Measurements from ENCODE around the gene AHNAK2. TPM values are rescaled to one million over a fixed set of nuclear protein-coding genes. Genes with fewer than 3 reads are reported as not detected.

AHNAK2 gene
- total and polyA plus RNA-seq, 2 of the 13 experiments (the other 11 are each of a cell fraction or from before 2014, with no cell fraction given), result 0.11 to 0.18 TPM

- in situ Hi-C loops (cut with HindIII; ENCODE audit: extremely low pct_ligation_motif_present, low pct_unique_long_range_greater_than_20kb), result no loop called here
- Histone ChIP-seq H3K4me3 (replicated peaks in 1 of 3; ENCODE audit: insufficient read depth in 1 of 3, low read depth in 2 of 3, low read length in 3 of 3) (no peak overlapping the region), H3K27me3 (ENCODE audit: control insufficient read depth in 1 of 2, insufficient read depth in 2 of 2, low read length in 2 of 2) (peaks cover 28 to 73% of the 10 kb centered on the region in 2 experiments), H4K20me1 (ENCODE audit: insufficient read depth, low read length) (no peaks in the 10 kb centered on the region), H2AFZ (ENCODE audit: low read length) (no peak overlapping the region), H3K4me2 (ENCODE audit: low read depth, low read length) (no peak overlapping the region), H3K9ac (ENCODE audit: insufficient read depth, low read depth, low read length) (no peak overlapping the region), H3K36me3 (replicated peaks in 1 of 2; ENCODE audit: control insufficient read depth in 1 of 2, insufficient read depth in 2 of 2, low read length in 2 of 2) (no peaks in the 10 kb centered on the region), H3K27ac (ENCODE audit: extremely low read length, insufficient read depth, low read length) (no peak overlapping the region), H3K4me1 (ENCODE audit: insufficient read depth, low read length) (no peaks in the 10 kb centered on the region; the same call in 1 of the 2 replicates), H3K79me2 (ENCODE audit: insufficient read depth, low read length) (no peaks in the 10 kb centered on the region), H3K9me3 (ENCODE audit: low read length) (no peaks in the 10 kb centered on the region)
- DNase-seq (ENCODE audit: low spot score), result no peak
- TF ChIP-seq SETDB1 (CRISPR knock-in tag; IDR thresholded peaks at IDR 0.05; ENCODE audit: borderline replicate concordance) (no peak), KDM5B (CRISPR knock-in tag; IDR thresholded peaks at IDR 0.05; ENCODE audit: borderline replicate concordance) (no peak), ARNTL (CRISPR knock-in tag; IDR thresholded peaks at IDR 0.05) (no peak), ZNF772 (CRISPR knock-in tag; IDR thresholded peaks at IDR 0.05) (no peak), HNF4A (CRISPR knock-in tag; IDR thresholded peaks at IDR 0.05) (no peak), CENPBD1 (CRISPR knock-in tag; IDR thresholded peaks at IDR 0.05; ENCODE audit: borderline replicate concordance, low read depth) (no peak), NBN (conservative IDR thresholded peaks at IDR 0.05) (no peak), ZNF235 (CRISPR knock-in tag; IDR thresholded peaks at IDR 0.05; ENCODE audit: borderline replicate concordance) (no peak), GRHL1 (CRISPR knock-in tag; conservative IDR thresholded peaks at IDR 0.05) (no peak), CENPT (CRISPR knock-in tag; IDR thresholded peaks at IDR 0.05; ENCODE audit: low read depth) (no peak), ZNF784 (CRISPR knock-in tag; IDR thresholded peaks at IDR 0.05; ENCODE audit: borderline replicate concordance) (no peak), ZNF724P (CRISPR knock-in tag; IDR thresholded peaks at IDR 0.05; ENCODE audit: borderline replicate concordance) (no peak), ZNF580 (CRISPR knock-in tag; IDR thresholded peaks at IDR 0.05; ENCODE audit: borderline replicate concordance, low read depth) (no peak), MAZ (IDR thresholded peaks at IDR 0.05; ENCODE audit: borderline replicate concordance, low read depth, low read length) (no peak), MAZ (CRISPR knock-in tag; IDR thresholded peaks at IDR 0.05; ENCODE audit: low read depth) (no peak), ZNF251 (CRISPR knock-in tag; IDR thresholded peaks at IDR 0.05) (no peak), EP300 (IDR thresholded peaks at IDR 0.05; ENCODE audit: low read depth in 2 of 2, low read length in 2 of 2) (no peak), EP300 (CRISPR knock-in tag; IDR thresholded peaks at IDR 0.05; ENCODE audit: borderline replicate concordance) (no peak)
- FAIRE-seq, result no peak
- BruUV-seq (replicated peaks), result no TSS peak
- ChIA-PET CTCF (ENCODE audit: low intra/inter-chr PET ratio, low total read pairs) (no interaction called here), POLR2A (no interaction called here)
- 17% methylated on average over 3 of the region's 15 CpGs for WGBS (ENCODE audit: low lambda C conversion rate)
- intact Hi-C loops (cut with micrococcal nuclease; ENCODE audit: unreplicated experiment), result no loop called here
- no peak for ATAC-seq
Measured at GRCh38 chr14:104929268-104930230, 48.6 kb downstream of the AHNAK2 start.
